HG03066 (cell line): ENCODE data around the gene MT3.
"Not testable (repeated sequence)": the region's sequence is repeated elsewhere in the genome, so short reads cannot be mapped to it uniquely, and the experiment has no call there.

Experiments
- ATAC-seq: cut with Tn5 transposase; IDR thresholded peaks from one replicate; pipeline ENCODE4 v1.9.1; 2021; ENCODE audit warnings: low read depth; ENCODE audit not compliant: unreplicated experiment

Gene MT3

DNA sequence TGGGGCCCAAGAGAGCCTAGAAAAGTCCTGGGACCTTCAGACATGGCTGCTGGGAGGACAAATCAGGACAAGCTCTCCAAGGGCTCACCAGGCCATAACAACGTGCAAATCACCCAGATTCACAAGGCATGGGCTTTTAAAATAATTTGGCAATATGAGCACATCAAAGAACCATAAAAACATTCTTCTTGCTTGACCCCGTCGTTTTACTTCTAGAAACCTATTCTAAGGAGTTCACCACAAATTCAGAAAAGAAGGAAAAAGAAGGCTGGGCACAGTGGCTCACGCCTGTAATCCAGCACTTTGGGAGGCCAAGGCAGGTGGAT lies 12.1 kb upstream of the MT3 start:
- ATAC-seq: no peak

DNA sequence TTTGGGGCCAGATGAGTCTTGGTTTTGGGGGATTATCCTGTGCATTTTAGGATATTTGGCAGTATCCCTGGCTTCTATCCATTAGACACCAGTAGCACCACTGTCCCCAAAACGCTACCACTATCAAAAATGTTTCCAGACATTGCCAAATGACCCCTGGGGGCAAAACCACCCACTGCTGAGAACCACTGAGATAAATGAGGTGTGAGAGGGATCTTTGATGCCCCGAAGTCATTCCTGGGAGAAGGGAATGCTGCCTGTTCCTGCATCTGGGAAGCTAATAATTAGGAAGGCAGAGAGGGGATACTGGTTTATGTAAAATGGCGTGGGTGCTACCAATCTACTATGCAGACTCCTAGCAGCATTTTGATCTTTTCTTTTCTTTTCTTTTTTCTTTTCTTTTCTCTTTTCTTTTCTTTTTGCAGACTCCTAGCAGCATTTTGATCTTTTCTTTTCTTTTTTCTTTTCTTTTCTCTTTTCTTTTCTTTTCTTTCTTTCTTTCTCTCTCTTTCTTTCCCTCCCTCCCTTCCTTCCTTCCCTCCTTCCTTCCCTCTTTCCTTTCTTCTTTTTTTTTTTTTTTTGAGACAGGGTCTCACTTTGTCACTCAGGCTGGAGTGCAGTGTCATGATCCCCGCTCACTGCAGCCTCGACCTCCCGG lies 8.8 kb upstream of the MT3 start:
- ATAC-seq: no peak

DNA sequence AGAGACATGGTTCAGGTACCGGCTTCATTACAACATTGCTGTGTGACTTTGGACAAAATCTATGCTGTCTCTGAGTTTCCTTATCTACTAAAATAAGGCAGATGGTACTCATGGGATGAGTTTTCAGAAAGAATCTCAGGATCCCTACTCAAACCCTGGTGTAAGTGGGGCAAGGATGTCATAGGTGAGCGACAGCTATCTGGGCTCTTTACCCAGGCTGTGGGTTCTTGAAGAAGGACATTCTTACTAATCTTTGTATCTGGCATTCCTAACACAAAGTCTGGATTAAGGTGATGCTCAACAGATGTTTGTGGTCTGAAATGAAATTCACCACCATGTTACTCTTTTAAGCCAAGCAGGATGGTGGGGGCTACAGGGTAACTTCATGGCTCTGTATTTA lies 6.4 kb upstream of the MT3 start:
- ATAC-seq: not testable (repeated sequence)

DNA sequence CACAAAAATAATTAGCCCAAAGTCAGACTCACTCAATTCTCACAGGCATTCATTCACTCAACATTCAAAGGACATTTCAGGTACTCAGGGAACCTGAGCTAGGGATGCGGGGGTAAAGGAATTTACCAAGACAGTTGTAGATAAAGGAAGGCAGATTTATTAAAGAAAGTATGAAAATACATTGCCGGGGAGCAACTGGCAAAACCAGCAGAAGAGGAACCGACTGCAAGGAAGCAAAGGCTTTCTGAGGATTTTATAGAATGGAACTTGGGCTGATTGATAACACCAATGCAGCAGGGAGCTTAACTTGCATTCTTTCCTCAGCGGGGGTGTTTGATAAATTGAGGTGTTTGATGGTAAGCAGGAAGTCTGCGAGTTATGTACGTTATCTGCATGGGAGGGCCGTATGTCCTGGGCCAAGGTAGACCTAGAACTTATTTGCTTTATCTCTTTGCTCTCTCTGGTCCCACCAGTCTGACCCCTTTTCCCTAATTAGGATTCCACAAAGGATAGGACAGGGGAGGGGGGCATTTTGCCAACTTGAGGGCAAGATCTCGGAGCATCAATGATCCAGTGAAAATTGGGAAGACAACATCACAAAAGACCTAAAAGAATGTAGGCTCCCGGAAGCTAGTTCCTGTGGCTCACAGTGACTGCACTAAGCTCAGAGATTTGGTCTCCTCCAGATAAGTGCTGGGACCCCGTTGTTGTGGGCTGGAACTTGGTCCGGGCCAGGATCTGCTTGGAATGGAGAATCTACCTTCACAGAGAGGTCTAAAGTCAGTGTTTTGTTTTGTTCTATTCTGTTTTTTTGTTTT lies 5.8 kb upstream of the MT3 start:
- no peak for ATAC-seq

DNA sequence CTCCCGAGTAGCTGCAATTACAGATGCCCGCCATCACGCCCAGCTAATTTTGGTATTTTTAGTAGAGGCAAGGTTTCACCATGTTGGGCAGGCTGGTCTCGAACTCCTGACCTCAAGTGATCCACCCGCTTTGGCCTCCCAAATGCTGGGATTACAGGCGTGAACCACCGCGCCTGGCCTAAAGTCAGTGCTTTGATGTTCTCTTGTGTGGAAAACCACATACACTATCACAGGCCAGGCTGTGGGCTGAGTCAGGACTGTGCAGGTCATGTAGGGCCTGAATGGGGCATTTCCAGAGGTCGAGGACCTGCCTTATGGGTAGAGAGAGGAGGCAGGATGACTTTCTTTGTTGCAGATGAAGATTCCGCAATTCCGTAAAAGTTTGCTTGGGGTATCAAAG lies 5.1 kb upstream of the MT3 start:
- ATAC-seq: no peak

DNA sequence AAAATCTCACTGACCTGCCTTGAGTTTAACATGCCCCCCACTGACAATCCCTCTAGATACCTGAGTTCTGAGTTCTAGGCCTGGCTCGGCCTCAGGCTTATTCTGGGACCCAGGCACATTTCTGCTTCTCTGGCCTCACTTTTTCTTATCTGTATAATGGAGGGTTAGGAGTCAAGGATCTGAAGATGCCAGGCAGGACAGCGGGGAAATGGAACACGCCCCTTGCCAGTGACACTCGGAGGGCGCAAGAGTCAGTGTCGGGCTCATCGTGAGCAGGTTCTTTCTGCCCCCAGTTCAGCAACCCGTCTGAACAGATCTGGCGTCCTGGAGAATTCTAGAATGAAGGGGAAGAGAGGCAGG lies 567 bp upstream of the MT3 start:
- no peak for ATAC-seq

DNA sequence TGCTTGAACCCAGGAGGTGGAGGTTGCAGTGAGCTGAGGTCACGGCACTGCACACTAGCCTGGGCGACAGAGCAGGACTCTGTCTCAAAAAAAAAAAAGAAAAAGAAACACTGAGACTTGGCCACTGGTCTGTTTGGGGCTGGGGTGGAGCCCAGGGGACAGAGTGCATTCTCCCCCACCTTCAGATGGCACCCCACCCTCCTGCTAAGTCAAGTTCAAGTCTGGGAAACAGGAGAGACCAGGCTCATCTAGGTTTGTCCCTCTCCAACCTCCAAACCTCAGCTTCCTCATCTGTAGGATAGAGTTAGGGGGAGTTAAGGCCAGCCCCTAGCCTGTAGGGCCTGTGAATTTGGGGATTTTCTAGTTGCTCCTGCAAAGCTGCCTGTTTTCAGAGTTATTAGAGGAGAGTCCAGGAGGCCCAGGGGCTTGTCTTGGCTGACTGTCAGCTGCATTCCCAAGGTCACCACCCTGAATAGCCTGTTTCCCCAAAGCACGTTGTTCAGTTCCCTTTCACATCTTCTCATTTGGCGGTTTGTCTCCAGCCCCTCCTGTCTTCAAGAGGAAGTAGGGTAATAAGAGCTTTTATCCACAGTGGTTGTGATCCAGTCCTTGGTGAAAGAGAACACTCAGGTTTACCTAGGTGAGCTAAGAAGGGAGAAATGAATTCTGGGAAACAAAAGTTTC lies 2.2 kb downstream of the MT3 start:
- ATAC-seq: no peak

DNA sequence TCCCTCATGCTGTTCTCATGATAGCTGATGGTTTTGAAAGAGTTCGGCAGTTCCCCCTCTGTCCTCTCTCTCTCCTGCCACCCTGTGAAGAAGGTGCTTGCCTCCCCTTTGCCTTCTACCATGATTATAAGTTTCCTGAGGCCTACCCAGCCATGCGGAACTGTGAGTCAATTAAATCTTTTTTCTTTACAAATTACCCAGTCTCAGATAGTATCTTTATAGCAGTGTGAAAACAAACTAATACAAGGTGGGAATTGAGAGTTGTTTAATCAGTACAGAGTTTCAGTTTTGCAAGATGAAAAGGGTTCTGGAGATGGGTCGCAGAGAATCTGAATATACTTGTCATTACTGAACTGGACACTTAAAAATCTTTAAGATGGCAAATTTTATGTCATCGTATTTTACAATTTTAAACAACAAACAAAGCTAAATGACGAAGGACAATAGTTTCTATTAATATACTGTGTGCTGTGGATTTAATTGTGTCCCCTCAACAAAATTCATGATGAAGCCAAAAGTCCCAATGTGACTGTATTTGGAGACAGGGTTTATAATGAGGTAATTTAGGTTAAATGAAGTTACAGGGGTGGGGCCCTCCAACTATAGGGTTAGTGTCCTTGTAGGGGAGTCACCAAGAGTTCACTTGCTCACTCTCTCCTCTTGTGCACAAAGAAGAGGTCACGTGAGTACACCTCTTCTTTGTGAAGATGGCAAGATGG lies 4.4 kb downstream of the MT3 start:
- no peak for ATAC-seq

DNA sequence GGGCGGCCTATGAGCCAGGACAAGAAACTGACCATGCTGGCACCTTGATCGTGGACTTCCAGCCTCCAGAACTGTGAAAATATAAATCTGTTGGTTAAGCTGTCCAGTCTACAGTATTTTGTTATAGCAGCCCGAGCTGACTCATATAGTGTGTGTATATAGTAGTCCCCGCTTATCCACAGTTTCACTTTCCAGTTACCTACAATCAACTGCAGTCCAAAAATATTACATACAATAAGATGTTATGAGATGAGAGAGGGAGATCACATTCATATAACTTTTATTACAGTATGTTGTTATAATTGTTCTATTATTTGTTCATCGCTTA lies 4.9 kb downstream of the MT3 start:
- ATAC-seq: no peak

DNA sequence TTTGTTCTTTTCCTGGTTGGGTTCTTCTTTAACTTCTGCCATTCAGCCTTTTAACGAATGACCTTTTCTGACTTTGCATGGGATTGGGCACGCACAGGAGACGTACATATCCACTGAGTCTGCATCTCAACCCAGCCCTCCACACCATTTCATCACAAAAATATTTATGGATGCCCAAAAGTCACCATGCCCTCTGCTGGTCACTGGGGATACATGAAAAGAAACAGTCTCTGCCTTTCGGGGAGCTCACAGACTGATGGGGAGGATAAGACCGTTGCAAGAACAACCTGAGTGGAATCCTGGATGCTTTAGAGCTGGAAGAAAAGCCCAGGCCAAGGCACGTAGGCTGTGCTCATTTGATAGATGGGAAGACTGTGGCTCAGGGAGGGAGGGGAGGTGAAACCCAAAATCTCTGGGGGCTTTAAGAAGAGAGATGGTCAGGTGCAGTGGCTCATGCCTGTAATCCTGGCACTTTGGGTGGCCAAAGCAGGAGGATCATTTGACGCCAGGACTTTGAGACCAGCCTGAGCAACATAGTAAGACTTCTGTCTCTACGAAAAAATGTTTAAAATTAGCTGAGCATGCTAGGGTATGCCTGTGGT lies 11.2 kb downstream of the MT3 start:
- ATAC-seq: no peak

DNA sequence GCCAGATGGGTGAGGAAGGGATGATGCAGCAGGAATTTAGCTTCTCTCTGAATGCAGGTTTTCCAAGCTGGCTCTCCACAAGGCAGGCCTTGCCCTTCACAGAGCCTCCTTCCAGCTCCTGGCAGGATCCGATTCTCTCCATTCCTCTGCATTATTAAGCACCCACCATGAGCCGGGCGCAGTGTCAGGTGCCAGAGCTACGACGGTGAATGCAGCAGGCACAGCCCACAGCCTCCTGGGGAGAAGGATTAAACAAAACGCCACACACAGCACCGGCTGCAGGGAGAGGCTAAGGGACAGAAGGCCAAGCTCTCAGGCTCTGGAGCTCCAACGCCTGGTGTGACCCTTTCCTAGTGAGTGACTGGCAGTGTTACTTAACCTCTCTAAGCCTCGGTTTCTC lies 12.0 kb downstream of the MT3 start:
- ATAC-seq: no peak

DNA sequence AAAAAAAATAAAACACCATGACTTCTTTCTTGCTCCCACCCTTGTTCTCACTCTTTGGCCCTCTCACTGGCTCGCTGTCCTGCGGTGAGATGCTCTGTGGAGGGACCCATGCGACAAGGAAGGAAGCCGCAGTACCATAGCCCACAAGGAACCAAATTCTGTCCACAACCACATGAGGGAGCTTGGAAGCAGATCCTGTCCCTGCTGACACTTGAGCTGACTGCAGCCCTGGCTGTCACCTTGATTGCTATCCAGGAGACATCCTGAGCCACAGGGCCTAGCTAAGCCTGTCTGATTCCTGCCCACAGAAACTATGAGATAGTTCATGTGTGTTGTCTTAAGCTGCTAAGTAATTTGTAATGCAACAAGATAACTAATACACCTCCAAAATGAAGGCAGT lies 14.3 kb downstream of the MT3 start:
- ATAC-seq: no peak

DNA sequence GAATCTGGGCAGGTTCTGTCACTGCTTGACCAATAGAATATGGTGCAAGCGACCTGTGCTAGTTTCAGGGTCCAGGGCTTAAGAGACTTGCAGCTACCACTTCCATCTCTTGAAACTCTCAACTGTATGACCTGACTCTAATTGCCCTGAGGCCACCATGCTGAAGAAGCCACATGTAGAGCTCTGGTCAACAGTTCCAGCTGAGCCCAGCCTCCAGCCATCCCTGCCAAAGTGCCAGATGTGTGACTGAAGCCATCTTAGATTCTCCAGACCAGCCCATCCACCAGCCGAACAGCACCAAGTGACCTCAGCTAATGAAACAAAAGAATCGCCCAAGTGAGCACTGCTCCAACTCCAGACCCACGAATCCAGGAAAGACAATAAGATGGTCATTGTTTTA lies 15.6 kb downstream of the MT3 start:
- ATAC-seq: no peak

DNA sequence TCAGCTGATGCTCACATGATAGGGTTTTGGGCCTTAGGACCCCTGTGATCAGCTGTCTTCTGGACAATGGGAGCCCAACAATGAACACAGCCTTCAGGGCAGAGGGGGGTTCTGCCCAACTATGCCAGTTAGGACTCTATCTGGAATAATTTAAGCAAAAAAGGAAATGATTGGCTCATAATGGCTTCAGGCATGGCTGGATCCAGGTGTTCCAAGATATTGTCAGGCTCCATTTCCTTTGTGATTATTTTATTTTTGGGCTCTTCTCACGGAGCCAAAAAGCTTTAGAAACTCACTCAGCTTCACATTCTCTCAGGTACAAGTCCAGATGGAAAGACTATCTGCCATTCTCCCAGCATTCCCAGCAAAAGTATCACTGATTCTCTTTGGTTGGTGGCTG lies 16.1 kb downstream of the MT3 start:
- no peak for ATAC-seq

DNA sequence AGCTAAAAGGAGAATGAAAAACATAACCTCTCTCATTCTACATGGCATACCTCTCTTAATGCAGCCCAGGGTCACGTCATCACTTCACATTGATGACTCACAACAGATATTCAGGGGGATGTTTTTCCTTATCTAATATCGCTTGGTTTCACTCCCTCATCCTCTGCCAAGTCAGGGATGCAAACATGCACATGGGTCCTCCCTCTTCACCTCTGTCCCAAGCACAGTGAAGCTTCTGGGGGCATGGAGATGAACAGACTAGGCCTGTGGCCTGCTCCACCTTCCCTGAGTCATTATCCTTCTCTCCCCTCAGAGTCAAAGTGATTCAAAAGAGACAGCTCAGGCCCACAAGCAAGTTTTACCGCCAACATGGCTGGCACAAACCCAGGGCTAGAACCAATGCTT lies 16.7 kb downstream of the MT3 start:
- no peak for ATAC-seq

DNA sequence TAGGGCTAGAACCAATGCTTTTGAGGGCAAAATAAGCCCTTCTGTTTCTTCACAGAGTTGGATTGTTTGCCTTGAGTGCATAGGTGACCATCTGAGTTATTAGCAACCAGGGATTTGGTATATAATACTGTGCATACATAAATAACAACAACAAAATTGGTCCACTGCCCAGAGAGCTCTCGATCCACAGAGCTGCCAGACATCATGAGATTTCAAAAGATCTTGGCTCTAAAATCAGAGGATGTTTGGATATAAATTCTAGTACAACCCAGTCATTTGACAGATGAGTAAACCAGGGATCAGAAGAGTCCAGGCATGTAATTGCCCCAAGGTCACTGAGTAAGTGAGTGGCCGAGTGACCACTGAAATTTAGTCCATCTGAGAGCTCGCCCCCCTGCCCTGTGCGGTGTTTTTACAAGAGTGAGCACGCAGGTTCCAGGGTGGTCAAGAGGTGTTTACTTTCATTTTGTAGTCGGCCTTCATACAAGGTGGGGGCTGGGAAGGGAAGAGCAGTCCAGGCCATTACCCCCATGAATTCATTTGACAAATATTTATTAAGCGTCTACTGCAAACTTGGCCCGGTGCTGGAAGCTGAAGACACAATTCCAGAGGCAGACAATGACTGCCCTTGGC lies 17.3 kb downstream of the MT3 start:
- ATAC-seq: no peak

DNA sequence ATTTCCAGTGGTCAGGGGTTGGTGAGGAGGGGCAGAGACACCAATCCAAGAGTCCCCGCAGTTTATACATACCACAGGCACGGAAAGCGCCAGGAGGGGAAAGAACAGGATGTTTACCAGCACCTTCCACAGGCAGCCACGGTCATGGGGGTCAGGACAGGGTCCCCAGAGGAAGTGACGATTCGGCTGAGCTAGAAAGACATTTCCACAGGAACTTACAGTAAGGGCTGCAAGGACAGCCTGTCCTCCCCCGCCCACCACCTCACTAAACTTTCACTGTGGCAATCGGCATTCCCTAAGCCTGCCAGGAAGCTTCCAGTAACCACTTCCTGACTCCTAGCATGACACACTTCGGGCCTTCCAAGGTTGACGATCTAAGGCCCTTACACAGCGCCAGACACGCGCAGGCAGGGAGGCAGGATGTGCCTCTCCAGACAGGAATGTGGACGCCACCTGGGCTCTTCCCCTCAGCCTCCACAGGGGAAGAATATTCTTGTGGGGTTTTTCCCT lies 17.8 kb downstream of the MT3 start:
- ATAC-seq: no peak

DNA sequence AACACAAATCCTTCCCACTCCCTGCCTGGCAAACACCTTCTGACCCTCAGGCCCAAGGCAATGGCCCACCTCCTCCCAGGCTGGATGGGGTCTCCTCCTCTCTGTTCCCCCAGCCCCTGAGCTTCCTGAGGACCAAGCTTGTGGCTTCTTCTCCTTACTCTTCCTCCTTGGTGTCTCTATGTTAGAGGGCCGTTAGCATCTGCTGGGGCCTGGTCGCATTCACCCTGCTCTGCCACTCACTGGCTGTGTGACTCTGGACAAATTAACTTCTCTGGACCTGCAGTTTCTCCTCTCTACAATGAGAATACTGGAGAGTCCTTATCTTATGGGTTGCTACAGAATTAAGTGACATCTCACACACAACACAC lies 18.3 kb downstream of the MT3 start:
- no peak for ATAC-seq

DNA sequence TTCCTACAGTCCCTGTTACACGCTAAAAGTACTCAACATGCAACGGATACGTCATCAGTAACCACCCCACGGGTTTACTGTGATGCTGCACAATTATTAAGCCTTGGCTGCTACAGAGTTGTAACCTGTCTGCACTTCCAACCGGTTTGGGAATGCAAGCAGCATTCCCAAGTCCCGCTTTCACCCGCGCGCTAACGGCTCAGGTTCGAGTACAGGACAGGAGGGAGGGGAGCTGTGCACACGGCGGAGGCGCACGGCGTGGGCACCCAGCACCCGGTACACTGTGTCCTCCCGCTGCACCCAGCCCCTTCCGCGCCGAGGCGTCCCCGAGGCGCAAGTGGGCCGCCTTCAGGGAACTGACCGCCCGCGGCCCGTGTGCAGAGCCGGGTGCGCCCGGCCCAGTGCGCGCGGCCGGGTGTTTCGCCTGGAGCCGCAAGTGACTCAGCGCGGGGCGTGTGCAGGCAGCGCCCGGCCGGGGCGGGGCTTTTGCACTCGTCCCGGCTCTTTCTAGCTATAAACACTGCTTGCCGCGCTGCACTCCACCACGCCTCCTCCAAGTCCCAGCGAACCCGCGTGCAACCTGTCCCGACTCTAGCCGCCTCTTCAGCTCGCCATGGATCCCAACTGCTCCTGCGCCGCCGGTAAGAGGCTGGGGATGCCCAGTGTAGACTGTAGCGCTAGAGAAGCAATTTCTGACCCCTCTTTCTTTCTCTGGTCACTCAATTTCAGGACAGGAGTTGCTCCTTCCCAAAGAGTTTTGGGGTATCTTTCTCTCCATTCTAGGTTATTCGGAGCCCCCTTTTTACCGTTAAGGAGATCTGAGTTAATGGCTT lies 18.9 kb downstream of the MT3 start, which contains the start of gene MT2A:
TSS of gene MT2A (plus strand) at position 542 of the 833 bp plus-strand sequence. CDS start at position 614, 72 bp downstream.
- peak; percentile 92 for ATAC-seq
